ENCODE measurements around the gene GCLC. TPM values are rescaled to one million over a fixed set of nuclear protein-coding genes. Genes with fewer than 3 reads are reported as not detected.
A peak's percentile ranks its signal among the peaks of the same experiment; 100 is the strongest.

GCLC gene
- total and polyA plus RNA-seq, 8 donors = 20.8 to 41.5 (median 33.8) TPM

GRCh38 chr6:53517021-53517420 lies 27.9 kb downstream of the GCLC start:
- peaks cover 0 to 16% of the 10 kb centered on the region in 2 donors for H3K27me3 ChIP-seq
- no peak for ATAC-seq
- DNase-seq = no peak
- intact Hi-C loops (cut with DNase I) = no loop called here
- H3K9me3 ChIP-seq = no peaks in the 10 kb centered on the region
- no peak for TF ChIP-seq CTCF (IDR thresholded peaks at IDR 0.05)
- no peaks in the 10 kb centered on the region for H3K4me1 ChIP-seq
- H3K36me3 ChIP-seq = peaks cover 0 to 28% of the 10 kb centered on the region in 2 donors
- H3K27ac ChIP-seq = no peak overlapping the region
- H3K4me3 ChIP-seq = no peak overlapping the region

GRCh38 chr6:53514677-53515076 lies 30.2 kb downstream of the GCLC start:
- intact Hi-C loops (cut with DNase I) = no loop called here
- no peaks in the 10 kb centered on the region for H3K4me1 ChIP-seq
- H3K27me3 ChIP-seq = peaks cover 0 to 16% of the 10 kb centered on the region in 2 donors
- no peak for DNase-seq
- no peaks in the 10 kb centered on the region for H3K9me3 ChIP-seq
- no peak for ATAC-seq
- no peak for TF ChIP-seq CTCF (IDR thresholded peaks at IDR 0.05)
- H3K4me3 ChIP-seq = no peak overlapping the region
- H3K27ac ChIP-seq = no peak overlapping the region
- peaks cover 0 to 35% of the 10 kb centered on the region in 2 donors for H3K36me3 ChIP-seq

GRCh38 chr6:53513519-53513966 lies 31.4 kb downstream of the GCLC start:
- no peak for TF ChIP-seq CTCF (IDR thresholded peaks at IDR 0.05)
- H3K27ac ChIP-seq = no peak overlapping the region
- H3K4me3 ChIP-seq = no peak overlapping the region
- H3K27me3 ChIP-seq = peaks cover 0 to 16% of the 10 kb centered on the region in 2 donors
- no peaks in the 10 kb centered on the region for H3K9me3 ChIP-seq
- DNase-seq = peak in 1 of 4 donors; percentile 55
- intact Hi-C loops (cut with DNase I) = no loop called here
- ATAC-seq = no peak
- H3K4me1 ChIP-seq = no peaks in the 10 kb centered on the region
- peaks cover 0 to 43% of the 10 kb centered on the region in 2 donors for H3K36me3 ChIP-seq

- peaks cover 0 to 16% of the 10 kb centered on the region in 2 donors for H3K27me3 ChIP-seq
- H3K4me1 ChIP-seq = no peaks in the 10 kb centered on the region
- H3K4me3 ChIP-seq = no peak overlapping the region
- intact Hi-C loops (cut with DNase I) = no loop called here
- H3K36me3 ChIP-seq = peaks cover 0 to 46% of the 10 kb centered on the region in 2 donors
- ATAC-seq (peak; percentile 41), DNase-seq (no peak)
- H3K27ac ChIP-seq = no peak overlapping the region
- H3K9me3 ChIP-seq = no peaks in the 10 kb centered on the region
- TF ChIP-seq CTCF (IDR thresholded peaks at IDR 0.05) = no peak
Observed at GRCh38 chr6:53513056-53513455, 31.8 kb downstream of the GCLC start.

- Histone ChIP-seq H3K4me3 (no peak overlapping the region), H3K27me3 (peaks cover 0 to 16% of the 10 kb centered on the region in 2 donors), H3K9me3 (no peaks in the 10 kb centered on the region), H3K27ac (no peak overlapping the region), H3K36me3 (peaks cover 0 to 46% of the 10 kb centered on the region in 2 donors), H3K4me1 (no peaks in the 10 kb centered on the region)
- DNase-seq = no peak
- no peak for TF ChIP-seq CTCF (IDR thresholded peaks at IDR 0.05)
- intact Hi-C loops (cut with DNase I) = no loop called here
- ATAC-seq = peak; percentile 59
Observed at GRCh38 chr6:53512626-53513025, 32.3 kb downstream of the GCLC start.
